GM21360 (cell line): ENCODE data around the gene RIPK1.
"Not testable (repeated sequence)": the region's sequence is repeated elsewhere in the genome, so short reads cannot be mapped to it uniquely, and the experiment has no call there.

Experiments
- ATAC-seq: cut with Tn5 transposase; IDR thresholded peaks from one replicate; pipeline ENCODE4 v1.9.1; 2021; ENCODE audit warnings: mild to moderate bottlenecking, moderate library complexity; ENCODE audit not compliant: unreplicated experiment

The RIPK1 gene

DNA sequence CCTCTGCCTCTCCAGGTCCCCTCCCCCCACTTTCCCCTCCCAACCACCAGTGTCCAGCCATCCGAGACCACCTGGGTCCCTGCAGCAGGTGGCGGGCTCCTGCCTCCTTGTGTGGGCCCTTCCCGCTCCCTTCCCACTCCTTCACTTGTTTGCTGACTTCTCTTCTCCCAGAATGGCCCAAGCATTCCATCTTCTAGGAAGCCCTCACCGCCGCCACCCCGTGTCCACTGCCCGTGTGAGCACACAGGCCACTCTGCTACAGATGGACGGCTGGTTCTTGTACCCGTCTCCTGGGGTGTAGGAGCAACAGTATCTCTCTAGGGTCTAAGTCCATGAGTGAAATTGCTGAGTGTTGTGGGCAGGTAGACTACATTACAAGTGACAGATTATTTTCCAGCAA is 65.2 kb downstream of the RIPK1 start:
- no peak for ATAC-seq

DNA sequence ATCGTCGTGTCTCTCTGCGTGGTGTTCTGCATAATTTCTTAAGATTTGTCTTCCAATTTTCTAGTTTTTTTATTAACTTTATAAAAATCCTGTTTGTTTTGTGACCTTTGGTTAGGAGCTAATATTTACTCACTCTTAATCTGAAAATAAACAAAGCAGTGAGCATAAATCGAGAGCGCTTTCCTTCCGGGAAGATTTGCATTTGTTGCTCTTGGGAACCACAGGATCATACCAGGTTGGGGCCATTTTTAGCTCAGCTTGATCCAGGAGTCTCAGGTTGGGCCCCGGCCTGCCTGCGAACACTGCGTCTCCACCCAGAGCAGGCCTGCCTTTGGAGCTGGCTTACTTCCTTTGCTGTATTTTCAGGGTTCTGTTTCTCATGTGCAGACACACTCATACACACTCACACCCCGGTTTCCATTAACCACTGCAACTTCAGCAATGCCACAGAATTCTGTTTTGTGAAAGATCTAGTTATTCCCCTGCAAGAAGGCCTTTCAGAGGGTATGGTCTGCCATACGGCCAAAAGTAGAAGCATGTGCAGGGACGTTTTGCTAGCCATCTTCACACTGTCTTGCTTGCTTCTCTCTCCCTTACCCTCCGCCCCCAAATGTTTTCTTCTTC is 67.5 kb downstream of the RIPK1 start:
- ATAC-seq, result no peak

DNA sequence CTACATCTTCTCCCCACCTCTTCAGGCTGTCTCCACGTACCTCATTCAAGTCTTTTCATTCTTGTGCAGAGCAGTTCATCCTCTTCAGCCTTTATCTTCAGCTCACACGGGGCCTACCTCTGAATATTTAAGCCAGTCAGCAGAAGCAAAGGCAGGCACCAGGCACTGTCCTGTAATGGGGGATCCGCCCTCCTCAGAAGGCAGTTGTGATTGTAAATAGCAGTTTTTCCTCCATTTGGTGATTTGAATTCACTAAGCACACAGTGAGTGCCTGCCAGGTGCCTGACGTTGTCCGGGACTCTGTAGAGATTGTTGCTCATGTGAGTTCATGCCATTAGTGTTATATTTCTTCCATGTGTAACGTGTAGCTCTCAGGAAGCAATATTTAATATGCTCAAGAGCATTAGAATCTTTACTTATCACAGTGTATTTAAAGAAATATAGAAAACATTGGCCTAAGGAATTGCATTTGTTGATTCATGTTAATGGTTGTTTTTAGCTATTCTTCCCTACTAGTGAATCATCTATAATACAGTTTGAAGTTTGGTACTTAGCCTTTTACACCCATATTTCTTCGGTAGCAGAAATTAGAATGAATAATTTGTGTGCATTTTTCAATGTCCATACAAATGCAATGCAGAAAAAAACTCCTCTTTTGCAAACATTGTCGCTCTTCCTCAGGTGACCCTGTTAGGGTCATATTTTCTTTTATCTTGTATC is 68.2 kb downstream of the RIPK1 start:
- no peak for ATAC-seq

DNA sequence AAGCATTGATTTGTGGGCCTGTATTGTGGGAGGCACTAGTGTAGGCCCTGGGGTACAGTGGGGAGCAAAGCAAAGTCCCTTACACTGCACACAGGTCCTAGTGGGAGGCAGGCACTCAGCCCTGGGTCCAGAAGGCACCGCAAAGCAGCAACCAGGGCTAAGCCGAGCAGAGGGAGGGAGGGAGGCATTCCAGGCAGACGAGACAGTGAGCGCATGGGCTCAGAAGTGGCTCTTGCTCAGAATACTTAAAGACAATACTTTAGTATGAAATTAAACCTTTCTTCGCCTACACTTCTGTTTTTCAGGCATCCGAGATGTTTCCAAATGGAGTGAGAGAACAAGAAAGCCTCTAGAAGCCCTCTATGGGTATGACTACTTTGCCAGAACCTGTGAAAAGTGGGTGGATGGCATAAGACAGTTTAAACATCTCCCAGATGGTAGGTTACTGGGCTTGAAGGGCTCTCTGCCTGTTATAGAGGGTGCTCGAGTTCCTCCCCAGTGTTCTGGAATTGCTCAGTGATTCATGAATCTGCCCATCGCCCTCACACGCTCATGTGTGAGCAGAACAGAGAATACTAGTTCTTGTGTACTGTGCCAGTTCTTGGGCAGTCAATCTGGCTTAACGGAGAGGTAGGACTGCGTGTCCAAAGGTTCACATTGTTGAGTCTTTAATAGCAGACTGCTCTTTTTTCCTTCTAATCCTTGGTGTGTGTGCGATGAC is 68.9 kb downstream of the RIPK1 start:
- ATAC-seq, result no peak

DNA sequence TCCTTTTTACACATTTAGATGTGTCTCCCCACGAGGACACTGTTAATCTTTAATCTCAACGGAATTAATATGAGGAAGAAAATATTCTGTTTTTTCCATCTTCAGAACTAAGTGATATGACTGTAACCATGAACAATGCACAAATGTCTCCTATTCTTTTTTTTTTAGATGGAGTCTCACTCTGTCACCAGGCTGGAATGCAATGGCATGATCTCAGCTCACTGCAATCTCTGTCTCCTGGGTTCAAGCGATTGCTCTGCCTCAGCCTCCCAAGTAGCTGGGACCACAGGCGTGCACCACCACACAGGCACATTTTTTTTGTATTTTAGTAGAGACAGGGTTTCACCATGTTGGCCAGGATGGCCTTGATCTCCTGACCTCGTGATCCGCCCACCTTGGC is 69.6 kb downstream of the RIPK1 start:
- ATAC-seq, result not testable (repeated sequence)

DNA sequence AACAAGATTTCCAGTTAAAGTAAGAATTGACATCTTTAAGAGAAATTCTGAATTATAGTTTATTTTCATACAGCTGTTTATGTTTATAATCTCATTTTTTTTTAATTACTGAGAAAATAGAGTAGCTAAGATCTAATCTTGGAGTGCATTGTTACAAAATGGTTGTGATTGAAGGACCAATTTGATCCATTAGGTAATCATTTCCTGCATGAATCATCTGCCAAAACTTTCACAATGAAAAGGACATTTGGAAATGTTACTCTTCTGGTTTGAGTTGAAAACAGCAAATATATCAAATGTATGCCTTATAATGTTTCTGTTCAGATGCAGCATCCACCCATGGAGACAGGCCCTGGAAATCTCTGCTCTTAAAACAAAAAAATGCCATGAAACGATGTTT is 70.0 kb downstream of the RIPK1 start:
- no peak for ATAC-seq

DNA sequence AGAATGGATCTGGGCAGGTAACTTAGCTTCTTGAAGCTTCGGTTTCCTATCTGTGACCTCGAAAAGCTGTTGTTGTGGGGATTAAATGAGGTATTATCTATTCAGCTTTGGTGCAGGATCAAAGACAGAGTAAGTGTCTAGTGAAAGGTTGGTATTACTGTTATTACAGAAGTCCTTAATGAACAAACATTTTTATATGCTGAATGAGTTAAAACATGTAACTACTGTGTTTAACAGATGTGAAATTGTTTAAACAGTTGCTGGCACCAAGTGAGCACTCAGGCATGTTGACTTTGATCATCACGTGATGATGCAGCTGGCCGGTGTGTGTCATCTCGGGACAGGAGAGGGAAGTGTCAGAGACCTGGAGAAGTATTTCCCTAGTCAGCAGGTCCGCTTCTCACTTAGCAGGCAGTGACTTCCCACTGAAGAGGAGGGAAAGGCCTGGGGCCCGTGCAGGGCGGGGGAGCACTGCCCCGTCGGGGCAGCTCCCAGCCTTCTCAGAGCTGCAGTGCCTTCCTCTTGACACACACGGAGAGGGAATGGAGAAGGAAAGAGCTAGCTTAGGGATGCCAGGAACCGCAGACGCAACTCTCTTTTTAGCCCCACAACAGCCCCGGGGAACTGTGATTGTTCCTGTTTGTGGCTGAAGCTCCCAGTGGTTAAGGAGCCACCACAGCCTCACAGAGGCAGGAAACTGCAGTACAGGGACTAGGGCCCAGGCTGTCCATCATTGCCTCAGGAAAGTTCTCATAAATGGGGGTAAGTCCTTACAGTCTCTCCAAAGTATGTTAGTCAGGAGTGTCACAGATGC is 71.0 kb downstream of the RIPK1 start:
- no peak for ATAC-seq

DNA sequence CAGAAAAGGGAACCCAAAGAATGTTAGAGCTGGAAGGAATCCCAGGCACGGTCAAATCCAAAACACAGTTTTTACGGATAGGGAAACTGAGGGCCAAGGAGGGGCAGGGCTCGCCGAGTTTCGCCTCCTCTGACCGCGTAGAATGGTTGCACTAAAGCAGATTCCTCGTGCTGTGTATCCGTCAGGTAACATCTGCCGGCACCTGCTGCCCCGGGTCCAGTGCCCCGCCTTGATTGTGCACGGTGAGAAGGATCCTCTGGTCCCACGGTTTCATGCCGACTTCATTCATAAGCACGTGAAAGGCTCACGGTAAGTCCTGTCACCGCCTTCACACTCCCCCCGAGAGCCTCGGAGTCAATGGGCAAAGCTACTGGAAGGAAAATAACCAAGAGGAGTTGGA is 71.9 kb downstream of the RIPK1 start:
- no peak for ATAC-seq

DNA sequence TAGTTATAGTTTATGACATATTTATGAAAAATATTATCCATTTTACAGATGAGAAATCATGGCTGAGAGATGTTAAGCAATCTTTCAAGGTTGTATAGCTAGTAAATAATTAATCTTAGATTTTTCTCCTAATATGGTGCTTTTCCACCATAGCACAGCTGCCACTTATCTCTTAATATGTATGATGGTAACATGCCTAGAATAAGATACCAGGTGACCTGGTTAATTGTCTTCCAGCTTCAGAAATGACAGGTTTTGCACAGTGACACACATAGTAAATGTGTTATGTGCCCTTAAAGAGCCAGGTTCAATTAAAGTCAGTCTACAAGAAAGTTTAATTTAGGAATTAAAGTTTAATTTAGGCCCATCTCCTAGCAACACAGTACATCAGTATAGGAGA is 74.2 kb downstream of the RIPK1 start:
- ATAC-seq, result no peak

DNA sequence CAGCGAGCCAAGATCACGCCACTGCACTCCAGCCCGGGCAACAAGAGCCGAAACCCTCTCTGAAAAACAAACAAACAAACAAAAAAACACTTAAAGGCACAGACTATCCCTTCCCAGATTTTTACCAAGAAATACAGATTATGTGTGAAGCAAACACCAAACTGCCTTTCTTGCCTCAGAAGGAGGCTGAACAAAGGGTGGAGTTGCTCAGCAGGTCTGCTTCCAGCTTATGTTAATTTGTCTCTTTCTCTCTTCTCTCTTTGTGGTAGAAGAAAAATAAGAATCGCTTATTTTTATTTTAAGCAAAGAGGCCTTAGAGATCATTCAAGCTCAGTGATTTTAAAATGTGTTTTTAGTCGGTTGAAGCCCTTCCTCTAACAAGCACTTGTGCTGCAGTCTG is 74.9 kb downstream of the RIPK1 start:
- no peak for ATAC-seq

DNA sequence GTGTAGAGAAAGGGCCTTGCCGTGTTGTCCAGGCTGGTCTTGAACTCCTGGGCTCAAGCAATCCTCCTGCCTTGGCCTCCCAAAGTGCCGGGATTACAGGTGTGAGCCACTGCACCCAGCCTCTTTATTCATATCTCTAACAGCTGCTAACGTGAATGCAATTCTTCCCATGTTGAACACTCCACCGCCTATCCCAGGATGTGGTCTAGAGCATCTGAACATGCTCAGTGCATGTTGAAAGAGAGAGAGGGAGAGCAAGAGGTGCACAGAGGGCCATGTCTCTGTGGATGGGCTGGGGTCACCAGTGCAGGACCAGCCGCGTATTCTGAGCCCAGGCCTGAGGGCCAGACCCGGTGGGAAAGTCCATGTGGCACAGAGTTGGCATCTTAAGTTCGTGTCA is 76.3 kb downstream of the RIPK1 start:
- no peak for ATAC-seq

DNA sequence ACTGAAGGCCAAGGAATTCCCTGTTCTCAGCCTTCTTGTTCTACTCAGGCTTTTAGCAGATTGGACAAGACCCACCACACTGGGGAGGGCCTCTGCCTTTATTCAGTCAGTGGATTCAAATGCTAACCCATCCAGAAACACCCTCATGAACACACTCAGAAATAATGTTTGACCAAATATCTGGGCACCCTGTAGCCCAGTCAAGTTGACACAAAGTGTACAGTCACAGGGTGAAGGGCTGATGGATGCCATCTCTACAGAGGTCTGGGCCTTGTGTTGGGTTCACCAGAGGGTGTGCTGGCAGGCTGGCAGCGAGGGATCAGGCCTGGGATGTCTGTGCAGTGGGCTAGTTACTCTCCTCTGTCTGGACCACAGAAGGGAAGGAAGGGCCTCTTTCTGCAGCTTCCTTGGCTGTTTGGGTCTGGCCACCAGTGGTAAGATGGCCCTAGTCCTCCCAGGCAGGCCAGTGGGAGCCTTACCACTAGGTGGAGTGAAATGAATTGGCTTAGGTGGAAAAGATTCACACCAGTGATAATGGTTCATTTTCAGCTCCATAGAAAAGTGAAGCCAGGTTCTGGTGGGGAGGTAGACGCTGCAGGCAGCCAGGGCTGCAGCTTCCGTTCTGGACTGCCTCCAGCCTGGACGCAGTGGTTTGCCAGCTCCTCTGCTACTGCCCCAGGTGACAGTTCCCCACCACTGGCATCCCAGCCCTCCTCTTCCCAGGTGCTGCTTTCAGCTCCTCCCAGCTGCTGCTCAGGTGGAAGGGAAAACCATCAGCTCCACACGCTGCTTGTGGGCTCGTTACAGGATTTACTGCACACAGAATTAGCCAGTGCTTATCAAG is 79.8 kb downstream of the RIPK1 start:
- no peak for ATAC-seq

DNA sequence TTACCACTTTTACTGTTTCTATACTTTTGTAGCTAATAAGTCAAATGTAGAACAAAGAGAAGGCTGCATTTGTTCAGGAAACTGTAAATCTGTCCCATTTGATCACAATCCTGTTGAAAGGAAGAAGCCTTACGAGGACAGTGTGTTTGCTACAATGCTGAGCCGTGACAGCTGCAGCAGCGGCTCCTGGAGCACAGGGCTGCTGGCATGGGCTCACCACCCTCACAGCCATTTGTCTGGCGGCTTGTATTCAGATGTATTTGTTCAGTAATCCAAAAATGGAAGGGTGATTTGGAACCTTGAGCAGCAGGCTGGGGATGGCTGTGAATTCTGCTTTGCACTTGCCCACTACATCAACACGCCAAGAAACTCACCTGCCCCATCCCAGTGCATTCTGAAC is 83.4 kb downstream of the RIPK1 start:
- no peak for ATAC-seq

DNA sequence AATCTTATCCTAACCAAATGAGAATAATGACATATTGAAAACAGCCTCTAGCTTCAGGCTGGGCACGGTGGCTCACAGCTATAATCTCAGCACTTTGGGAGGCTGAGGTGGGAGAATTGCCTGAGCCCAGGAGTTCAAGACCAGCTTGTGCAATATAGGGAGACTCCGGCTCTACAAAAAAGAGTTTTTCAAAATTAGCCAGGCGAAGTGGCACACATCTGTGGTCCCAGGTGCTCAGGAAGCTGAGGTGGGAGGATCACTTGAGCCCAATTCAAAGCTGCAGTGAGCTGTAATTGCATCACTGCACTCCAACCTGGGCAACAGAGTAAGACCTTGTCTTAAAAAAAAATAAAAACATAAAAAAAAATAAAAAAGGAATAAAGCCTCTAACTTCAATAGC is 84.4 kb downstream of the RIPK1 start:
- ATAC-seq, result no peak

DNA sequence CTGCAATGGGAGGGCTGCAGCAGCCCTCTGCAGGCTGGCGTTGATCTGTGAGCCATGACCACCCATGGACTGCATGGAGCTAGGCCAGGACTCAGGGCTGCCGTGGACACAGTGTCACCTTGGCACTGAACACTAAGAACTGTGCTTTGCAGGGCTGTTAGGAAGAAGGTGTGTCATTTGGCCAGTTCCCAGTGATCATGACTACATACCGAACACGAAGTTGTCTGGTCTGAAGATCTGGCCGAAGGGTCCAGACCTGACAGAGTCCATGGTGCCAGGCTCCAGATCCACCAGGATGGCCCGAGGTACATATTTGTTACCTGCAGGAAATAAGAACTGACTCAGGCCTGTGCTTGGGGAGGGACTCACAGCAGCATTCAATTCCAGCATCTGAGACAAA is 87.1 kb downstream of the RIPK1 start:
- ATAC-seq, result not testable (repeated sequence)

DNA sequence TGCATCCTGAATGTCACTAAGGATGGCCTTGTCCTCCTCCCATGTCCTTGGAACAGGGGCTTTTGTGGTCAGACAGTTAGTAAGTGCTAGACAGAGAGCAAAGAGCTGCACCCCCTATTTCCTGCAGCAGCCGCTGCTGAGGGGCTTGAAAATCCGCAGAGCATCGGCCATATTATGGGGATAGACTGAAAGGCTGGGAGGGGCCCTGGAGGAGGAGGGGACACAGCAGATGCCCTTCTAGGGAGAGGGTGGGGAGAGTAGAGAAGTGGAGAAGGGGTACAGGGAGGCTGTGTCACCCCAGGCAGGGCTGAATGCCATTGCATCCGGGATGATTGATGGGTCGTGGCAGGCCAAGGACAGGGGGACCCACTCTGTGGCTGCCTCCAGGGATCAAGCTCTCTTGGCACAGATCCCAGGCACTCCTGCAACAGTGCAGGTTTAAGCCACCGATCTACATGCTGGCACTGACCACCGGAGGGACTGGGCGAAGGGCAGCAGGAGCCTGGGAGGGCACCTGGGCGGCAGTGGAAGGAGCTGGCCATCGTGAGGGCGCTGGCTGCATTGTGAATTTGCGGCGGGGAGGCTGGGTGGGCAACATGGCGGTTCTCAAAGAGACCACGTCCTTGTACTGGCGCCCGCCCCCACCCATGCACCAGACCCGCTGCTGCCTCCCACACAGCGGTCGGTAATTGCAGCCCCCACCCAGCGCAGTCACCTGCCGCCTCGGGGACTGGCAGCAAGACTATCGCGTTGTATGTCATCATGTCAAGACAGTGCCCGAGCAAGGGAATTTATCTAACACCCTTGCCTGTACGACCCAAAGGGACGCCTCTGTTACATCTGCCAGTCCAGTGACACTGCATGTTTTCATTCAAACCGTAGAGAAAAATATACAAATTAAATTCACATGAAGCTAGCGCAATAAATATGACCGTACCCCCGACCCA is 88.2 kb downstream of the RIPK1 start:
- ATAC-seq, result not testable (repeated sequence)

DNA sequence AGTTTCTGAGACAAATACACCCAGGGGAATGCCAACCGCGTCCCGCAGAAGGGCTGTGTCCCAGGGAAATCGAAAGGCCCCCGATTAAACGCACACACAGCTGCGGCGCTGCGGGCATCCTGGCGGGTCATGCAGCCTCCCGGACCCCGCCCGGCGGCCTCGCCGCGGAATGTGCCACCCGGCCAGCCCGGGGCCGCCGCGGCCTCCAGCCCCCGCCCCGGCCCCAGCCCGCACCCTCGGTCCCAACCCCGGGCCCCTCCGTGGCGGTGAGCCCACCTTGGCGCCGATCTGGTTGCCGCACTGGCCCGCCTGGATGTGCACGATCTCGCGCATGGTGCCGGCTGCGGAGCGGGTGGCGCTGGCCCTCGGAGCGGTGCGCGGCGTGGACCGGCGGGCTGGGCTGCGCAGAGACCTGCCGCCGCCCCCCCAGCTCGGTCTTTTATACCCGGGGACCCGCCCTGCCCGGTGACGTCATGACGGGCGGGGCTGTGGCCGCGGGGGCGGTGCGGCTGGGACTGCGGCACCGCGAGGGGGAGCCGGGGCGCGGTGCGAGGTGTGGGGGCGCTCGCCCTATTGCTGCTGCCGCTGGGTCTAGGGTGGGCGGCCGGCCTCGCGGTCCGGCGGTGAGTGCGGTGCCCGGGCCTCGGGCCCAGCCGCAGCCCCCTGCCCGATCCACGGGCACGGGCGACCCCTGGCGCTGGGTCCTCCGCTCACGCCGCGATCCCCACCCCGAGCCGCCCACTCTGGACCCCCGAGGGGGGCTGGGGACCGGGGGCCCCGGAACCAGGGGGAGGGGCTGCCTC is 89.0 kb downstream of the RIPK1 start, which contains the start of gene TUBB2A:
Gene TUBB2A, minus strand, starts transcription at position 414 of the 803 bp plus-strand sequence. Its CDS starts 81 bp downstream, at position 333.
- ATAC-seq, result peak; percentile 74
